ENCODE data around the gene GPR161. TPM values are rescaled to one million over a fixed set of nuclear protein-coding genes. Genes with fewer than 3 reads are reported as not detected.

GPR161 gene
- total and polyA plus RNA-seq, 2 donors (not counting 1 experiment from before 2014, with no cell fraction given), result 0.07 to 0.22 TPM

DNA sequence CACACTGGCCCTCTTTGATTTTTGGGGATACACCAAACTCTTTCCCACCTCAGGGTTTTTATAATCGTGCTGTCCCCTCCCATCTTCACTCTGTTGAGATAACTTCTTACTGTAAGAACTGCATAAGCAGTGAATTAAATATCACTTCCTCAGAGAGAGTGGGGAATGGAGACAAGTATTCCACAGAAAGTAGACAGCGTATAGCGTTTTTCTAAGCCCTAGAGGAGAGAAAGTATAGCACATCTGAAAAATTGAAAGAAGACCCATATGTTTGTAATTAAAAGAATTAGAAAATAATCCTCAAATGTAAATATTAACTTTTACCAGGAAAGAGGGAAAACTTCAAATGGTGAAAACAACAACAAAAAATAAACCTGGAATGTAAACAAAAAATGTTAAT is 67.3 kb downstream of the GPR161 start:
- no peak overlapping the region for H3K27ac ChIP-seq (ENCODE audit: low read length in 2 of 2)
- CTCF ChIA-PET, result interaction anchor here (1.6 kb wide), 1 partner anchor 13 kb away, joined by 9 read pairs; no protein-coding TSS in a partner anchor
- Mint-ChIP-seq H3K4me3 (no peak overlapping the region), H3K27me3 (no peaks in the 10 kb centered on the region), H3K27ac (no peak overlapping the region), H3K4me1 (no peaks in the 10 kb centered on the region), H3K9me3 (ENCODE audit: insufficient read depth) (no peaks in the 10 kb centered on the region)
- no peak overlapping the region for H3K4me2 ChIP-seq (replicated peaks; ENCODE audit: low read depth, low read length, poor library complexity, severe bottlenecking)
- DNase-seq, result no peak
- no peak overlapping the region for H3K9ac ChIP-seq (ENCODE audit: low read length)
- H3K27me3 ChIP-seq (replicated peaks in 1 of 4; ENCODE audit: control extremely low read depth in 1 of 4, control insufficient read depth in 3 of 4, insufficient read depth in 4 of 4, low read length in 3 of 4), result no peaks in the 10 kb centered on the region
- H2AFZ ChIP-seq (ENCODE audit: insufficient read depth, low read depth, low read length, poor library complexity, severe bottlenecking), result no peak overlapping the region
- intact Hi-C loops (cut with micrococcal nuclease), result no loop called here
- peaks cover 6 to 51% of the 10 kb centered on the region in 2 experiments for H3K36me3 ChIP-seq (replicated peaks in 1 of 2; ENCODE audit: control extremely low read depth in 1 of 2, control insufficient read depth in 1 of 2, extremely low read depth in 1 of 2, insufficient read depth in 2 of 2, low read length in 1 of 2)
- no peaks in the 10 kb centered on the region for H3K79me2 ChIP-seq (ENCODE audit: control insufficient read depth, insufficient read depth, low read length)
- TF ChIP-seq, protein P1, sequence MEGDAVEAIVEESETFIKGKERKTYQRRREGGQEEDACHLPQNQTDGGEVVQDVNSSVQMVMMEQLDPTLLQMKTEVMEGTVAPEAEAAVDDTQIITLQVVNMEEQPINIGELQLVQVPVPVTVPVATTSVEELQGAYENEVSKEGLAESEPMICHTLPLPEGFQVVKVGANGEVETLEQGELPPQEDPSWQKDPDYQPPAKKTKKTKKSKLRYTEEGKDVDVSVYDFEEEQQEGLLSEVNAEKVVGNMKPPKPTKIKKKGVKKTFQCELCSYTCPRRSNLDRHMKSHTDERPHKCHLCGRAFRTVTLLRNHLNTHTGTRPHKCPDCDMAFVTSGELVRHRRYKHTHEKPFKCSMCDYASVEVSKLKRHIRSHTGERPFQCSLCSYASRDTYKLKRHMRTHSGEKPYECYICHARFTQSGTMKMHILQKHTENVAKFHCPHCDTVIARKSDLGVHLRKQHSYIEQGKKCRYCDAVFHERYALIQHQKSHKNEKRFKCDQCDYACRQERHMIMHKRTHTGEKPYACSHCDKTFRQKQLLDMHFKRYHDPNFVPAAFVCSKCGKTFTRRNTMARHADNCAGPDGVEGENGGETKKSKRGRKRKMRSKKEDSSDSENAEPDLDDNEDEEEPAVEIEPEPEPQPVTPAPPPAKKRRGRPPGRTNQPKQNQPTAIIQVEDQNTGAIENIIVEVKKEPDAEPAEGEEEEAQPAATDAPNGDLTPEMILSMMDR (IDR thresholded peaks at IDR 0.05), result no peak
- POLR2A ChIA-PET, result no interaction called here
- no peaks in the 10 kb centered on the region for H3K4me1 ChIP-seq (ENCODE audit: control insufficient read depth in 2 of 2, insufficient read depth in 2 of 2, low read length in 2 of 2)
- ATAC-seq (ENCODE audit: low read depth), result no peak
- no peaks in the 10 kb centered on the region for H3K9me3 ChIP-seq (ENCODE audit: control extremely low read depth in 1 of 3, control insufficient read depth in 2 of 3, insufficient read depth in 1 of 3, low read length in 2 of 3)
- WGBS (ENCODE audit: insufficient coverage), result no CpG with 5 or more reads among the region's 3 CpGs
- H4K20me1 ChIP-seq (ENCODE audit: control insufficient read depth, insufficient read depth, low read length, poor library complexity, severe bottlenecking), result no peaks in the 10 kb centered on the region
- H3K4me3 ChIP-seq (ENCODE audit: control extremely low read depth in 1 of 5, extremely low read depth in 1 of 5, insufficient read depth in 1 of 5, low read depth in 2 of 5, low read length in 4 of 5), result no peak overlapping the region

DNA sequence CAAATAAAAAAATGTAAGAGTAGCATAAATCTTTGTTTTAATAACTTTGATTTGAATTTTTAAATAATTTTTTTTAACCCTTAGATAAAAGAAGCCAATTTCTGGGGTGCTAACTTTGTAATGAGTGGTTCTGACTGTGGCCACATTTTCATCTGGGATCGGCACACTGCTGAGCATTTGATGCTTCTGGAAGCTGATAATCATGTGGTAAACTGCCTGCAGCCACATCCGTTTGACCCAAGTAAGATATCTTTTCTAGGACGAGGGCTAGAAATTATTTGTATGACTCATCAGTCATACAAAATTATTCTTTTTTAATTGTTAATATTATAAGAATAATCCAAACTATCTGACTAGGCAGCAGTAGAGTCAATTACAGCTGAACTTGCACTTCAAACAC is 71.2 kb downstream of the GPR161 start:
- Histone ChIP-seq H3K4me2 (replicated peaks; ENCODE audit: low read depth, low read length, poor library complexity, severe bottlenecking) (no peak overlapping the region), H2AFZ (ENCODE audit: insufficient read depth, low read depth, low read length, poor library complexity, severe bottlenecking) (no peak overlapping the region), H3K4me1 (ENCODE audit: control insufficient read depth in 2 of 2, insufficient read depth in 2 of 2, low read length in 2 of 2) (no peaks in the 10 kb centered on the region), H3K9ac (ENCODE audit: low read length) (no peak overlapping the region), H3K27me3 (replicated peaks in 1 of 4; ENCODE audit: control extremely low read depth in 1 of 4, control insufficient read depth in 3 of 4, insufficient read depth in 4 of 4, low read length in 3 of 4) (no peaks in the 10 kb centered on the region), H3K9me3 (ENCODE audit: control extremely low read depth in 1 of 3, control insufficient read depth in 2 of 3, insufficient read depth in 1 of 3, low read length in 2 of 3) (no peaks in the 10 kb centered on the region), H3K79me2 (ENCODE audit: control insufficient read depth, insufficient read depth, low read length) (no peaks in the 10 kb centered on the region), H3K4me3 (ENCODE audit: control extremely low read depth in 1 of 5, extremely low read depth in 1 of 5, insufficient read depth in 1 of 5, low read depth in 2 of 5, low read length in 4 of 5) (no peak overlapping the region), H3K36me3 (replicated peaks in 1 of 2; ENCODE audit: control extremely low read depth in 1 of 2, control insufficient read depth in 1 of 2, extremely low read depth in 1 of 2, insufficient read depth in 2 of 2, low read length in 1 of 2) (peaks cover 7 to 40% of the 10 kb centered on the region in 2 experiments), H4K20me1 (ENCODE audit: control insufficient read depth, insufficient read depth, low read length, poor library complexity, severe bottlenecking) (no peaks in the 10 kb centered on the region), H3K27ac (ENCODE audit: low read length in 2 of 2) (no peak overlapping the region)
- Mint-ChIP-seq H3K27me3 (no peaks in the 10 kb centered on the region), H3K27ac (no peak overlapping the region), H3K4me1 (no peaks in the 10 kb centered on the region), H3K9me3 (ENCODE audit: insufficient read depth) (no peaks in the 10 kb centered on the region), H3K4me3 (no peak overlapping the region)
- 100% methylated on average over 1 of the region's 3 CpGs for WGBS (ENCODE audit: insufficient coverage)
- POLR2A ChIA-PET, result no interaction called here
- CTCF ChIA-PET, result interaction anchor here (0.5 to 3.9 kb wide), 2 partner anchors 17 to 312 kb away, joined by 3 to 18 read pairs; no protein-coding TSS in a partner anchor
- ATAC-seq (ENCODE audit: low read depth) (no peak), DNase-seq (no peak)
- intact Hi-C loops (cut with micrococcal nuclease), result no loop called here
- TF ChIP-seq EZH2 (IDR thresholded peaks at IDR 0.05; ENCODE audit: borderline replicate concordance, insufficient read depth, low read depth, low read length, poor library complexity, severe bottlenecking), result no peak
